Stimulated activated naive CD4-positive, alpha-beta T cell treated with Interleukin-2 at 50 U/mL for 16 hours (primary cell): ENCODE measurements around the gene PLEKHA4.
A peak's percentile ranks its signal among the peaks of the same experiment; 100 is the strongest.
"Not testable (repeated sequence)": the region's sequence is repeated elsewhere in the genome, so short reads cannot be mapped to it uniquely, and the experiment has no call there.

ENCODE experiments used
- DNase-seq: peaks from one replicate; lab custom pipeline; 2025; lab: John Stamatoyannopoulos, UW

The PLEKHA4 gene

GRCh38 chr19:48868114-48868886 lies at the start of gene PLEKHA4:
Gene PLEKHA4 (minus strand): TSS chr19:48868617. CDS start chr19:48867620, 997 bp downstream.
- DNase-seq = no peak

- DNase-seq = no peak
These were observed 49.7 kb upstream of the PLEKHA4 start for GRCh38 chr19:48918071-48918470.

- DNase-seq = no peak
These were observed 47.3 kb upstream of the PLEKHA4 start for GRCh38 chr19:48915757-48916156.

GRCh38 chr19:48914181-48914580 lies 45.8 kb upstream of the PLEKHA4 start:
- no peak for DNase-seq

GRCh38 chr19:48913114-48913889 lies 44.9 kb upstream of the PLEKHA4 start:
- no peak for DNase-seq

- no peak for DNase-seq
These were observed 42.4 kb upstream of the PLEKHA4 start for GRCh38 chr19:48910803-48911202.

GRCh38 chr19:48909424-48910077 lies 41.1 kb upstream of the PLEKHA4 start:
- not testable (repeated sequence) for DNase-seq

- no peak for DNase-seq
These were observed 39.3 kb upstream of the PLEKHA4 start for GRCh38 chr19:48907671-48908070.

- no peak for DNase-seq
These were observed 37.9 kb upstream of the PLEKHA4 start for GRCh38 chr19:48906324-48906723.

- DNase-seq = no peak
These were observed 37.2 kb upstream of the PLEKHA4 start for GRCh38 chr19:48905664-48906063.

- not testable (repeated sequence) for DNase-seq
These were observed 35.4 kb upstream of the PLEKHA4 start for GRCh38 chr19:48903788-48904187.

GRCh38 chr19:48902291-48902690 lies 33.9 kb upstream of the PLEKHA4 start:
- DNase-seq = not testable (repeated sequence)

- no peak for DNase-seq
These were observed 32.3 kb upstream of the PLEKHA4 start for GRCh38 chr19:48900477-48901406.

- DNase-seq = peak; percentile 99
These were observed 31.5 kb upstream of the PLEKHA4 start, which contains the start of gene NUCB1 for GRCh38 chr19:48899781-48900476. Gene NUCB1 (plus strand): TSS chr19:48900312. CDS start chr19:48900797, 485 bp downstream.

GRCh38 chr19:48899386-48899749 lies 31.0 kb upstream of the PLEKHA4 start:
- DNase-seq = not testable (repeated sequence)

GRCh38 chr19:48897181-48897580 lies 28.8 kb upstream of the PLEKHA4 start:
- DNase-seq = no peak

GRCh38 chr19:48896191-48896720 lies 27.8 kb upstream of the PLEKHA4 start:
- DNase-seq = no peak

- DNase-seq = no peak
These were observed 26.8 kb upstream of the PLEKHA4 start for GRCh38 chr19:48895226-48895625.

- DNase-seq = no peak
These were observed 22.1 kb upstream of the PLEKHA4 start for GRCh38 chr19:48890551-48890950.

- DNase-seq = not testable (repeated sequence)
These were observed 21.1 kb upstream of the PLEKHA4 start for GRCh38 chr19:48889496-48889895.
